ENCODE measurements around the gene TRIOBP.
A peak's percentile ranks its signal among the peaks of the same experiment; 100 is the strongest.
"Not testable (repeated sequence)": the region's sequence is repeated elsewhere in the genome, so short reads cannot be mapped to it uniquely, and the experiment has no call there.

The TRIOBP gene

GRCh38 chr22:37797874-37798500 lies 101.1 kb downstream of the TRIOBP start:
- peaks cover 2% of the 10 kb centered on the region for H3K4me1 ChIP-seq (ENCODE audit: insufficient read depth, poor library complexity, severe bottlenecking)
- no peak overlapping the region for H3K4me3 ChIP-seq (ENCODE audit: severe bottlenecking)
- no peak for DNase-seq (ENCODE audit: low spot score)
- no peak overlapping the region for H3K27ac ChIP-seq (ENCODE audit: poor library complexity, severe bottlenecking)
- no peak for TF ChIP-seq CTCF (IDR thresholded peaks at IDR 0.05; ENCODE audit: poor library complexity, severe bottlenecking)
- H3K27me3 ChIP-seq (ENCODE audit: insufficient read depth, poor library complexity, severe bottlenecking): no peaks in the 10 kb centered on the region
- no peaks in the 10 kb centered on the region for H3K9me3 ChIP-seq (ENCODE audit: severe bottlenecking)
- no peak for ATAC-seq (ENCODE audit: low read depth)
- H3K36me3 ChIP-seq (ENCODE audit: low read depth): no peaks in the 10 kb centered on the region

GRCh38 chr22:37799979-37800378 lies 103.1 kb downstream of the TRIOBP start:
- H3K4me3 ChIP-seq (ENCODE audit: severe bottlenecking); H3K9me3 ChIP-seq (ENCODE audit: severe bottlenecking); H3K27ac ChIP-seq (ENCODE audit: poor library complexity, severe bottlenecking); H3K36me3 ChIP-seq (ENCODE audit: low read depth); ATAC-seq (ENCODE audit: low read depth); DNase-seq (ENCODE audit: low spot score); H3K4me1 ChIP-seq (ENCODE audit: insufficient read depth, poor library complexity, severe bottlenecking); H3K27me3 ChIP-seq (ENCODE audit: insufficient read depth, poor library complexity, severe bottlenecking): not testable (repeated sequence)

GRCh38 chr22:37801946-37802309 lies 105.1 kb downstream of the TRIOBP start:
- Histone ChIP-seq H3K4me1 (ENCODE audit: insufficient read depth, poor library complexity, severe bottlenecking) (peaks cover 2% of the 10 kb centered on the region), H3K27me3 (ENCODE audit: insufficient read depth, poor library complexity, severe bottlenecking) (no peaks in the 10 kb centered on the region), H3K9me3 (ENCODE audit: severe bottlenecking) (no peaks in the 10 kb centered on the region), H3K36me3 (ENCODE audit: low read depth) (no peaks in the 10 kb centered on the region; the same call in 1 of the 2 replicates), H3K27ac (ENCODE audit: poor library complexity, severe bottlenecking) (peak overlapping the region; percentile 11), H3K4me3 (ENCODE audit: severe bottlenecking) (peak overlapping the region; percentile 41)
- no peak for TF ChIP-seq CTCF (IDR thresholded peaks at IDR 0.05; ENCODE audit: poor library complexity, severe bottlenecking)
- no peak for ATAC-seq (ENCODE audit: low read depth)
- no peak for DNase-seq (ENCODE audit: low spot score)

- Histone ChIP-seq H3K4me3 (ENCODE audit: severe bottlenecking) (peak overlapping the region; percentile 41), H3K36me3 (ENCODE audit: low read depth) (no peaks in the 10 kb centered on the region; the same call in 1 of the 2 replicates), H3K4me1 (ENCODE audit: insufficient read depth, poor library complexity, severe bottlenecking) (peaks cover 2% of the 10 kb centered on the region), H3K27ac (ENCODE audit: poor library complexity, severe bottlenecking) (peak overlapping the region; percentile 11), H3K27me3 (ENCODE audit: insufficient read depth, poor library complexity, severe bottlenecking) (no peaks in the 10 kb centered on the region), H3K9me3 (ENCODE audit: severe bottlenecking) (no peaks in the 10 kb centered on the region)
- DNase-seq (ENCODE audit: low spot score) (peak; percentile 51), ATAC-seq (ENCODE audit: low read depth) (peak; percentile 32; the same call in 1 of the 3 replicates)
- TF ChIP-seq CTCF (IDR thresholded peaks at IDR 0.05; ENCODE audit: poor library complexity, severe bottlenecking): no peak
Measured at GRCh38 chr22:37802310-37803194, 105.7 kb downstream of the TRIOBP start.

- Histone ChIP-seq H3K27ac (ENCODE audit: poor library complexity, severe bottlenecking) (no peak overlapping the region), H3K36me3 (ENCODE audit: low read depth) (no peaks in the 10 kb centered on the region; the same call in 1 of the 2 replicates)
Measured at GRCh38 chr22:37803195-37803638, 106.4 kb downstream of the TRIOBP start.

More at GRCh38 chr22:37803195-37803638, 106.4 kb downstream of the TRIOBP start:
- DNase-seq (ENCODE audit: low spot score) (no peak), ATAC-seq (ENCODE audit: low read depth) (no peak)
- H3K4me1 ChIP-seq (ENCODE audit: insufficient read depth, poor library complexity, severe bottlenecking): peaks cover 2% of the 10 kb centered on the region
- no peak for TF ChIP-seq CTCF (IDR thresholded peaks at IDR 0.05; ENCODE audit: poor library complexity, severe bottlenecking)
- no peaks in the 10 kb centered on the region for H3K27me3 ChIP-seq (ENCODE audit: insufficient read depth, poor library complexity, severe bottlenecking)
- H3K9me3 ChIP-seq (ENCODE audit: severe bottlenecking): no peaks in the 10 kb centered on the region
- H3K4me3 ChIP-seq (ENCODE audit: severe bottlenecking): no peak overlapping the region

Data from RWPE2 (cell line).